Measurements from ENCODE around the gene YBX3.

YBX3 gene

GRCh38 chr12:10721651-10722501, 1.2 kb downstream of the YBX3 start:
- TF ChIP-seq CTCF (IDR thresholded peaks at IDR 0.05), result no peak

GRCh38 chr12:10720974-10721650, 2.0 kb downstream of the YBX3 start:
- no peak for TF ChIP-seq CTCF (IDR thresholded peaks at IDR 0.05)

GRCh38 chr12:10719482-10719881, 3.6 kb downstream of the YBX3 start:
- TF ChIP-seq CTCF (IDR thresholded peaks at IDR 0.05), result no peak

- TF ChIP-seq CTCF (IDR thresholded peaks at IDR 0.05), result no peak
These were observed 4.8 kb downstream of the YBX3 start for GRCh38 chr12:10718279-10718821.

- no peak for TF ChIP-seq CTCF (IDR thresholded peaks at IDR 0.05)
These were observed 5.7 kb downstream of the YBX3 start for GRCh38 chr12:10717410-10717809.

GRCh38 chr12:10716704-10717315, 6.3 kb downstream of the YBX3 start:
- TF ChIP-seq CTCF (IDR thresholded peaks at IDR 0.05), result no peak

- no peak for TF ChIP-seq CTCF (IDR thresholded peaks at IDR 0.05)
These were observed 6.8 kb downstream of the YBX3 start for GRCh38 chr12:10716277-10716676.
